ENCODE data around the gene SPATA24. TPM values are rescaled to one million over a fixed set of nuclear protein-coding genes. Genes with fewer than 3 reads are reported as not detected.

The SPATA24 gene
- total and polyA plus RNA-seq, 2 of the 8 experiments (the other 6 are each of a cell fraction or from before 2014, with no cell fraction given), result 5.8 to 9.4 TPM

GRCh38 chr5:139385061-139386049, 18.5 kb downstream of the SPATA24 start:
- no peak overlapping the region for H3K4ac ChIP-seq (replicated peaks; ENCODE audit: insufficient read length, low read depth, low read length)
- no peak overlapping the region for H3K14ac ChIP-seq (ENCODE audit: insufficient read length)
- H2AFZ ChIP-seq (ENCODE audit: low read length), result no peak overlapping the region
- no peaks in the 10 kb centered on the region for H3K79me2 ChIP-seq (ENCODE audit: control insufficient read depth in 1 of 2, insufficient read depth in 2 of 2, low read length in 2 of 2)
- no peak overlapping the region for H3K18ac ChIP-seq (ENCODE audit: extremely low read depth, low read length)
- WGBS, 2 experiments (ENCODE audit: extremely low coverage in 1 of 2, insufficient coverage in 1 of 2, insufficient read length in 1 of 2, insufficient replicate concordance in 2 of 2, low coverage in 1 of 2, low lambda C conversion rate in 2 of 2, missing lambda C conversion rate in 1 of 2), result 89% methylated on average over 8 of the region's 8 CpGs; no CpG with 5 or more reads in 1 of the 2 experiments
- peaks cover 0 to 2% of the 10 kb centered on the region in 2 experiments for H4K20me1 ChIP-seq (replicated peaks in 1 of 2; ENCODE audit: control insufficient read depth in 1 of 2, insufficient read depth in 2 of 2, low read length in 2 of 2)
- H3K56ac ChIP-seq (replicated peaks; ENCODE audit: insufficient read length, low read depth, low read length), result no peak overlapping the region
- H3K23ac ChIP-seq (ENCODE audit: insufficient read length), result no peak overlapping the region
- H2BK12ac ChIP-seq (ENCODE audit: low read depth, low read length), result no peak overlapping the region
- no peak overlapping the region for H3K9ac ChIP-seq (replicated peaks in 1 of 4; ENCODE audit: extremely low read depth in 1 of 4, low read depth in 3 of 4, low read length in 3 of 4)
- H3K27me3 ChIP-seq (replicated peaks in 1 of 4; ENCODE audit: control insufficient read depth in 3 of 4, extremely low read depth in 1 of 4, insufficient read depth in 3 of 4, low read length in 3 of 4), result no peaks in the 10 kb centered on the region
- H3K27ac ChIP-seq (ENCODE audit: low read depth, low read length), result no peak overlapping the region
- POLR2A ChIA-PET (ENCODE audit: partially characterized antibody), result interaction anchor here (0.5 to 2.4 kb wide), 5 partner anchors 9 to 102 kb away, joined by 3 to 8 read pairs (median 3); no protein-coding TSS in a partner anchor
- no peak overlapping the region; the same call in 1 of the 2 replicates for H2BK5ac ChIP-seq (ENCODE audit: low read depth, low read length)
- CTCF ChIA-PET (ENCODE audit: partially characterized antibody), result interaction anchor here (1.1 to 2.7 kb wide), 2 partner anchors 17 to 219 kb away, joined by 5 to 15 read pairs; no protein-coding TSS in a partner anchor
- H3K79me1 ChIP-seq (ENCODE audit: low read depth, low read length), result no peaks in the 10 kb centered on the region; the same call in 1 of the 2 replicates
- no peak overlapping the region for H3K4me3 ChIP-seq (ENCODE audit: extremely low read depth in 1 of 4, insufficient read depth in 2 of 4, low read depth in 3 of 4, low read length in 4 of 4)
- no peak overlapping the region for H2AK5ac ChIP-seq (ENCODE audit: low read depth, low read length)
- H3K23me2 ChIP-seq (ENCODE audit: low read depth, low read length), result no peaks in the 10 kb centered on the region
- no peak overlapping the region for H2BK20ac ChIP-seq (ENCODE audit: low read length)
- FAIRE-seq (no peak), DNase-seq (ENCODE audit: low read depth in 1 of 2, low spot score in 2 of 2) (no peak)
- H3K4me2 ChIP-seq (ENCODE audit: insufficient read depth in 1 of 2, low read depth in 2 of 2, low read length in 2 of 2), result no peak overlapping the region
- no peak overlapping the region for H4K8ac ChIP-seq (ENCODE audit: extremely low read depth, insufficient read depth, low read length)
- H2BK120ac ChIP-seq (replicated peaks; ENCODE audit: low read depth, low read length), result no peak overlapping the region
- no peak overlapping the region for H2BK15ac ChIP-seq (ENCODE audit: low read length)
- H4K91ac ChIP-seq (replicated peaks; ENCODE audit: insufficient read length, low read length), result no peak overlapping the region
- H4K5ac ChIP-seq (ENCODE audit: insufficient read length, low read depth, low read length), result no peak overlapping the region
- peaks cover 3 to 12% (median 9%) of the 10 kb centered on the region in 4 experiments for H3K4me1 ChIP-seq (replicated peaks in 1 of 4; ENCODE audit: control insufficient read depth in 3 of 4, insufficient read depth in 4 of 4, low read length in 3 of 4)
- no peaks in the 10 kb centered on the region for H3K36me3 ChIP-seq (ENCODE audit: control insufficient read depth in 2 of 4, insufficient read depth in 4 of 4, low read length in 3 of 4)
- H3K9me3 ChIP-seq (ENCODE audit: insufficient read depth in 2 of 2, low read depth in 1 of 2, low read length in 1 of 2), result no peaks in the 10 kb centered on the region
- TF ChIP-seq ATF3 (IDR thresholded peaks at IDR 0.05; ENCODE audit: insufficient read depth, low read depth, low read length) (no peak), CTCF (IDR thresholded peaks at IDR 0.05; ENCODE audit: control extremely low read depth in 1 of 3, insufficient read depth in 1 of 3, low read depth in 1 of 3, low read length in 3 of 3) (peak in 1 of 3 experiments; percentile 2; a peak in 1 of 4 replicates), SP2 (IDR thresholded peaks at IDR 0.05; ENCODE audit: low read length) (no peak), TCF12 (IDR thresholded peaks at IDR 0.05; ENCODE audit: low read depth, low read length) (no peak), RAD21 (IDR thresholded peaks at IDR 0.05 in 1 of 2, conservative IDR thresholded peaks at IDR 0.05 in 1 of 2; ENCODE audit: low read depth in 2 of 2, low read length in 2 of 2) (0 out of 4 replicates have a peak, but pooled peaks of 1 of the 2 experiments have one; percentile 8), RXRA (IDR thresholded peaks at IDR 0.05; ENCODE audit: insufficient read depth, low read depth, low read length) (no peak), RFX5 (IDR thresholded peaks at IDR 0.05; ENCODE audit: borderline replicate concordance, low read depth, low read length) (no peak)

Data from H1 (cell line).